Skeletal muscle satellite cell (primary cell): ENCODE results near the gene CATSPER3.
"Not testable (repeated sequence)": the region's sequence is repeated elsewhere in the genome, so short reads cannot be mapped to it uniquely, and the experiment has no call there.

Experiments used
- H3K27me3 ChIP-seq: 2 replicates; pipeline ENCODE4 v1.7.0; 2013; ENCODE audit warnings: low read length; ENCODE audit not compliant: control insufficient read depth, insufficient read depth
- H3K36me3 ChIP-seq: 2 replicates; pipeline ENCODE4 v1.7.0; 2013; ENCODE audit warnings: mild to moderate bottlenecking, control low read depth, low read length; ENCODE audit not compliant: insufficient read depth
- H3K4me1 ChIP-seq: 2 replicates; pipeline ENCODE4 v1.7.0; 2013; ENCODE audit warnings: low read length; ENCODE audit not compliant: control insufficient read depth, insufficient read depth
- H3K4me2 ChIP-seq: 2 replicates; pipeline ENCODE4 v1.7.0; 2013; ENCODE audit warnings: mild to moderate bottlenecking, low read length
- H3K4me3 ChIP-seq: 2 replicates; pipeline ENCODE4 v1.7.0; 2013; ENCODE audit warnings: low read length
- H3K9ac ChIP-seq: 2 replicates; pipeline ENCODE4 v1.7.0; 2013; ENCODE audit warnings: mild to moderate bottlenecking, low read depth, low read length, moderate library complexity
- H3K9me3 ChIP-seq: replicated peaks from 2 replicates; pipeline ENCODE4 v1.7.0; 2013; ENCODE audit warnings: mild to moderate bottlenecking, control low read depth, low read length

The CATSPER3 gene

GRCh38 chr5:134975843-134976242, 8.1 kb downstream of the CATSPER3 start:
- H3K9me3 ChIP-seq = peaks cover 6% of the 10 kb centered on the region
- H3K9ac ChIP-seq = no peak overlapping the region

GRCh38 chr5:134976841-134977240, 9.1 kb downstream of the CATSPER3 start:
- H3K9me3 ChIP-seq = peaks cover 6% of the 10 kb centered on the region
- no peaks in the 10 kb centered on the region for H3K36me3 ChIP-seq
- no peak overlapping the region for H3K4me2 ChIP-seq
- no peak overlapping the region for H3K4me3 ChIP-seq
- H3K9ac ChIP-seq = no peak overlapping the region
- no peaks in the 10 kb centered on the region for H3K4me1 ChIP-seq
- H3K27me3 ChIP-seq = no peaks in the 10 kb centered on the region

More at GRCh38 chr5:134975843-134976242, 8.1 kb downstream of the CATSPER3 start:
- H3K36me3 ChIP-seq = no peaks in the 10 kb centered on the region
- no peaks in the 10 kb centered on the region for H3K27me3 ChIP-seq
- H3K4me3 ChIP-seq = no peak overlapping the region
- no peak overlapping the region for H3K4me2 ChIP-seq
- no peaks in the 10 kb centered on the region for H3K4me1 ChIP-seq

- Histone ChIP-seq H3K9ac (no peak overlapping the region), H3K4me2 (no peak overlapping the region), H3K36me3 (no peaks in the 10 kb centered on the region), H3K9me3 (peaks cover 6% of the 10 kb centered on the region), H3K27me3 (no peaks in the 10 kb centered on the region), H3K4me1 (no peaks in the 10 kb centered on the region), H3K4me3 (no peak overlapping the region)
Measured at GRCh38 chr5:134979416-134979815, 11.7 kb downstream of the CATSPER3 start.

GRCh38 chr5:134982230-134982629, 14.5 kb downstream of the CATSPER3 start:
- H3K36me3 ChIP-seq = no peaks in the 10 kb centered on the region
- H3K4me2 ChIP-seq = no peak overlapping the region
- no peaks in the 10 kb centered on the region for H3K4me1 ChIP-seq
- H3K4me3 ChIP-seq = no peak overlapping the region
- no peaks in the 10 kb centered on the region for H3K9me3 ChIP-seq
- H3K27me3 ChIP-seq = no peaks in the 10 kb centered on the region
- no peak overlapping the region for H3K9ac ChIP-seq

- Histone ChIP-seq H3K4me2 (no peak overlapping the region), H3K4me1 (no peaks in the 10 kb centered on the region), H3K4me3 (no peak overlapping the region), H3K36me3 (no peaks in the 10 kb centered on the region), H3K9ac (no peak overlapping the region), H3K9me3 (no peaks in the 10 kb centered on the region), H3K27me3 (no peaks in the 10 kb centered on the region)
Measured at GRCh38 chr5:134989266-134989830, 21.6 kb downstream of the CATSPER3 start.

GRCh38 chr5:134990183-134990582, 22.5 kb downstream of the CATSPER3 start:
- not testable (repeated sequence) for H3K36me3 ChIP-seq, H3K4me1 ChIP-seq, H3K9ac ChIP-seq, H3K4me3 ChIP-seq, H3K9me3 ChIP-seq, H3K27me3 ChIP-seq, H3K4me2 ChIP-seq

DNA sequence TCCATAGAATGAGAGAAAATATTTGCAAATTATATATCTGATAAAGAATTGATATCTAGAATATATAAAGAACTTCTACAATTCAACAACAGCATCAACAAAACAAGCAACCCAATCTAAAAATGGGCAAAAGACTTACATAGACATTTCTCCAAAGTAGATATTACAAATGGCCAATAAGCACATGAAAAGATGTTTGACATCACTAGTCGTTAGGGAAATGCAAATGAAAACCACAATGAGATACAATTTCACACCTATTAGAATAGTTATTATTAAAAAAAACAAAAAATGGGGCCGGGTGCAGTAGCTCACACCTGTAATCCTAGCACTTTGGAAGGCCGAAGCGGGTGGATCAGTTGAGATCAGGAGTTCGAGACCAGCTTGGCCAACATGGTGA, 24.4 kb downstream of the CATSPER3 start:
- Histone ChIP-seq H3K4me3 (no peak overlapping the region), H3K36me3 (no peaks in the 10 kb centered on the region), H3K4me2 (no peak overlapping the region), H3K27me3 (no peaks in the 10 kb centered on the region), H3K4me1 (no peaks in the 10 kb centered on the region), H3K9me3 (no peaks in the 10 kb centered on the region), H3K9ac (no peak overlapping the region)

DNA sequence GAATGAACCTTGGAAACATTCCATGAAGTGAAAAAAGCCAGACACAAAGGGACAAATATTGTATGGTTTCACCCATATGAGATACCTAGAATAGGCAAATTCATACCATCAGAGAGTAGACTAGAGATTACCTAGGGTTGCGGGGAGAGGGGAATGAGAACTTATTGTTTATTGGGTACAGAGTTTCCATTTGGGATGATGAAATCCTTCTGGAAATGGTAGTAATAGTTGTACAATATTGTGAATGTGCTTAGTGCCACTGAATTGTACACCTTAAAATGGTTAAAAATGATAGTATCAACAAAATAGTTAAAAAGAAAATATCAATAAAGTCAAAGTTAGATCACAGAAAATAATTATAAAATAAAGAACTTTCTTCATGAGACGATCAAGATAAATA, 25.5 kb downstream of the CATSPER3 start:
- Histone ChIP-seq H3K9ac (no peak overlapping the region), H3K36me3 (no peaks in the 10 kb centered on the region)

DNA sequence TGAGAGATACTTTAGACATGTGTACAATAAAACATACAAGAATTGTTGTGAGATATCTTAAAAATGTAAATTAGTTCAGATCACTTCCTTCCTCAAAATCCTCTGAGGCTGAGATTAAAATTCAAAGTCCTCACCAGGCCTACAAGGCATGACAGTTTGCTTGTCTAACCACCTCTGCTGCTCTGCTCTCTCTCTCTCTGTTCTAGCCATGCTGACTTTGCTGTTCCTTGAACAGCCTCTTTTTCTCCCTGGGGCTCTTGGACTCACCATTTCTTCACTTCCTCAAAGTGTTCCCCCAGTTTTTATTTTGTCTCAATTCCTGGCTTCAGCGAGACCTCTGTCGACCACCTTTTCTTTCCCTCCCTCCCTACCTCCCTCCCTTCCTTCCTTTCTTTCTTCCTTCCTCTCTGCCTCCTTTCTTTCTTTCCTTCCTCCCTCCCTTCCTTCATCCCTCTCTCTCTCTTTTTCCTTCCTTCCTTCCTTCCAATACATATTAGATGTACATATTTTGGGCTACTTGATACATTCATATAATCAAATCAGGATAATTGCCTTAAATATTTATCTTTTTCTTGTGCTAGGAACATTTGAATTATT, 27.0 kb downstream of the CATSPER3 start:
- Histone ChIP-seq H3K9ac (no peak overlapping the region), H3K36me3 (no peaks in the 10 kb centered on the region), H3K4me3 (no peak overlapping the region), H3K4me1 (no peaks in the 10 kb centered on the region), H3K27me3 (no peaks in the 10 kb centered on the region), H3K9me3 (no peaks in the 10 kb centered on the region), H3K4me2 (no peak overlapping the region)

More for the DNA sequence above, 25.5 kb downstream of the CATSPER3 start:
- Histone ChIP-seq H3K4me1 (no peaks in the 10 kb centered on the region), H3K4me2 (no peak overlapping the region), H3K9me3 (no peaks in the 10 kb centered on the region), H3K27me3 (no peaks in the 10 kb centered on the region), H3K4me3 (no peak overlapping the region)

- no peaks in the 10 kb centered on the region for H3K9me3 ChIP-seq
- no peak overlapping the region for H3K4me3 ChIP-seq
- no peak overlapping the region for H3K9ac ChIP-seq
- H3K4me1 ChIP-seq = no peaks in the 10 kb centered on the region
- H3K36me3 ChIP-seq = no peaks in the 10 kb centered on the region
- no peaks in the 10 kb centered on the region for H3K27me3 ChIP-seq
- H3K4me2 ChIP-seq = no peak overlapping the region
Measured at GRCh38 chr5:134995850-134996402, 28.2 kb downstream of the CATSPER3 start.

- no peak overlapping the region for H3K4me3 ChIP-seq
- no peaks in the 10 kb centered on the region for H3K4me1 ChIP-seq
- H3K27me3 ChIP-seq = no peaks in the 10 kb centered on the region
- no peaks in the 10 kb centered on the region for H3K9me3 ChIP-seq
- no peak overlapping the region for H3K4me2 ChIP-seq
- no peaks in the 10 kb centered on the region for H3K36me3 ChIP-seq
- no peak overlapping the region for H3K9ac ChIP-seq
Measured at GRCh38 chr5:134997015-134997414, 29.3 kb downstream of the CATSPER3 start.

GRCh38 chr5:134998068-134998467, 30.4 kb downstream of the CATSPER3 start:
- H3K4me2 ChIP-seq, H3K9me3 ChIP-seq, H3K4me1 ChIP-seq: not testable (repeated sequence)

More at GRCh38 chr5:134998068-134998467, 30.4 kb downstream of the CATSPER3 start:
- H3K4me3 ChIP-seq, H3K27me3 ChIP-seq, H3K36me3 ChIP-seq, H3K9ac ChIP-seq: not testable (repeated sequence)
